HepG2 (cell line): Measurements from ENCODE around the gene KRT32. TPM values are rescaled to one million over a fixed set of nuclear protein-coding genes. Genes with fewer than 3 reads are reported as not detected.
"Not testable (repeated sequence)": the region's sequence is repeated elsewhere in the genome, so short reads cannot be mapped to it uniquely, and the experiment has no call there.

Experiments
- ATAC-seq: fragments of 200-7000 bp; cut with Tn5 transposase; 3 replicates; pipeline ENCODE4 v1.9.1; 2020; ENCODE audit warnings: mild to moderate bottlenecking, moderate library complexity
- BruUV-seq: library from RNA; stranded (reverse); fragments of 400-500 nt; replicated peaks from 2 replicates; lab custom pipeline; 2021; lab: Mats Ljungman, UMichigan
- CTCF ChIA-PET: fragments of 300-600 bp; formaldehyde crosslinking; extraction: SDS; loops from one replicate; lab custom pipeline; 2021; ENCODE audit warnings: low total read pairs, inconsistent platforms, low intra/inter-chr PET ratio; lab: Yijun Ruan, JAX
- POLR2A ChIA-PET: fragments of 350-600 bp; sonication (Branson Sonifier 250); formaldehyde crosslinking; loops from one replicate; lab custom pipeline; 2020; ENCODE audit warnings: antibody characterized with exemption, inconsistent platforms; lab: Yijun Ruan, JAX
- DNase-seq: peaks from one replicate; pipeline ENCODE4 v3.0.0-alpha.2; 2015; ENCODE audit warnings: low spot score
- FAIRE-seq: peaks from 3 replicates; lab custom pipeline; 2011; peaks lifted over from hg19 to GRCh38; lab: Jason Lieb, UNC
- H2AFZ ChIP-seq: one replicate; pipeline ENCODE4 v1.6.1; 2011; ENCODE audit warnings: low read length, inconsistent platforms
- H3K27ac ChIP-seq: fragments of 300-600 bp; 3 replicates; pipeline ENCODE4 v1.8.0; 2011; ENCODE audit warnings: mixed run types, mild to moderate bottlenecking, mixed read lengths, low read length, inconsistent platforms; ENCODE audit not compliant: insufficient read depth; ENCODE audit errors: extremely low read length
- H3K27me3 ChIP-seq, 2 experiments: fragments of 200-600 bp in 1 of 2; 2 replicates in 1 of 2; 3 replicates in 1 of 2; pipeline versions ENCODE4 v1.6.0 to v1.8.0; 2011; ENCODE audit warnings: low read length in 2 of 2, mild to moderate bottlenecking in 2 of 2, moderate library complexity in 2 of 2, inconsistent platforms in 1 of 2; ENCODE audit not compliant: insufficient read depth in 2 of 2, control insufficient read depth in 1 of 2
- H3K36me3 ChIP-seq, 2 experiments: fragments of 200-600 bp in 1 of 2; replicated peaks in 1 of 2; 2 replicates in 1 of 2; 3 replicates in 1 of 2; pipeline versions ENCODE4 v1.5.1 to v1.8.0; 2011; ENCODE audit warnings: low read length in 2 of 2, inconsistent platforms in 1 of 2; ENCODE audit not compliant: insufficient read depth in 2 of 2, control insufficient read depth in 1 of 2
- H3K4me1 ChIP-seq: 2 replicates; pipeline ENCODE4 v1.5.1; 2012; ENCODE audit warnings: low read length, inconsistent platforms; ENCODE audit not compliant: insufficient read depth
- H3K4me2 ChIP-seq: 2 replicates; pipeline ENCODE4 v1.6.0; 2011; ENCODE audit warnings: low read depth, low read length, inconsistent platforms
- H3K4me3 ChIP-seq, 3 experiments: fragments of 200-600 bp in 1 of 3; sonication (generic), shearing (Covaris generic) in 1 of 3; replicated peaks in 1 of 3; 2 replicates each; pipeline ENCODE4 v1.5.1; 2011 to 2016; ENCODE audit warnings: low read length in 3 of 3, inconsistent platforms in 2 of 3, low read depth in 2 of 3, mild to moderate bottlenecking in 2 of 3, control low read depth in 1 of 3, mixed read lengths in 1 of 3; ENCODE audit not compliant: insufficient read depth in 1 of 3
- H3K79me2 ChIP-seq: one replicate; pipeline ENCODE4 v1.6.1; 2011; ENCODE audit warnings: low read length, inconsistent platforms; ENCODE audit not compliant: insufficient read depth
- H3K9ac ChIP-seq: 2 replicates; pipeline ENCODE4 v1.6.0; 2011; ENCODE audit warnings: mild to moderate bottlenecking, low read depth, low read length, inconsistent platforms; ENCODE audit not compliant: insufficient read depth
- H3K9me3 ChIP-seq: 2 replicates; pipeline ENCODE4 v1.5.1; 2012; ENCODE audit warnings: mild to moderate bottlenecking, low read length
- H4K20me1 ChIP-seq: 2 replicates; pipeline ENCODE4 v1.6.0; 2011; ENCODE audit warnings: inconsistent platforms, mild to moderate bottlenecking, low read length, moderate library complexity; ENCODE audit not compliant: insufficient read depth
- ARNT ChIP-seq: fragments of 450-650 bp; IDR thresholded peaks from 2 replicates; pipeline ENCODE4 v1.6.1; 2017
- DNMT3B ChIP-seq: conservative IDR thresholded peaks from 2 replicates; pipeline ENCODE4 v1.6.1; 2016; ENCODE audit warnings: missing biosample characterization, control low read depth
- IKZF5 ChIP-seq: IDR thresholded peaks from 2 replicates; pipeline ENCODE4 v1.6.1; 2018; ENCODE audit warnings: missing genetic modification reagents, mild to moderate bottlenecking, missing compliant biosample characterization
- ISL2 ChIP-seq: sonication (generic); formaldehyde crosslinking; IDR thresholded peaks from 2 replicates; pipeline ENCODE4 v1.5.0; 2020; ENCODE audit warnings: missing genetic modification reagents
- KMT2A ChIP-seq: sonication (generic); formaldehyde crosslinking; IDR thresholded peaks from 2 replicates; pipeline ENCODE4 v1.4.0; 2020; ENCODE audit warnings: missing genetic modification reagents
- NAIF1 ChIP-seq: sonication (generic); formaldehyde crosslinking; IDR thresholded peaks from 2 replicates; pipeline ENCODE4 v1.5.0; 2020; ENCODE audit warnings: mild to moderate bottlenecking, missing genetic modification reagents, borderline replicate concordance
- SP1 ChIP-seq, 2 experiments: fragments of 450-650 bp in 1 of 2; sonication (generic) in 1 of 2; formaldehyde crosslinking in 1 of 2; IDR thresholded peaks; 2 replicates each; pipeline versions ENCODE4 v1.4.0 to v1.6.1; 2016 to 2020; ENCODE audit warnings: missing genetic modification reagents in 1 of 2
- THAP8 ChIP-seq: sonication (generic); formaldehyde crosslinking; IDR thresholded peaks from 2 replicates; pipeline ENCODE4 v1.5.1; 2020; ENCODE audit warnings: missing genetic modification reagents, mild to moderate bottlenecking, borderline replicate concordance
- ZBTB42 ChIP-seq: sonication (generic); formaldehyde crosslinking; IDR thresholded peaks from 2 replicates; pipeline ENCODE4 v1.5.0; 2020; ENCODE audit warnings: mild to moderate bottlenecking, missing genetic modification reagents
- ZNF253 ChIP-seq: sonication (generic); formaldehyde crosslinking; IDR thresholded peaks from 2 replicates; pipeline ENCODE4 v1.8.0; 2022; ENCODE audit warnings: mild to moderate bottlenecking, missing genetic modification reagents, borderline replicate concordance
- ZNF709 ChIP-seq: sonication (generic); formaldehyde crosslinking; IDR thresholded peaks from 2 replicates; pipeline ENCODE4 v1.5.0; 2020; ENCODE audit warnings: mild to moderate bottlenecking, missing genetic modification reagents
- ZNF747 ChIP-seq: sonication (generic); formaldehyde crosslinking; IDR thresholded peaks from 2 replicates; pipeline ENCODE4 v1.8.1; 2023; ENCODE audit warnings: missing genetic modification reagents, mild to moderate bottlenecking, borderline replicate concordance
- ZZZ3 ChIP-seq: sonication (generic); formaldehyde crosslinking; IDR thresholded peaks from 2 replicates; pipeline ENCODE4 v1.4.0; 2020; ENCODE audit warnings: missing genetic modification reagents, mild to moderate bottlenecking, borderline replicate concordance
- WGBS: methylation state at CpG from one replicate; pipeline ENCODE4 v1.1.6; 2017; ENCODE audit warnings: low lambda C conversion rate; 5-methylcytosine and 5-hydroxymethylcytosine counted together
- in situ Hi-C: cut with HindIII; loops from 2 replicates; pipeline ENCODE4 v1.10.0; 2017; ENCODE audit warnings: low pct_unique_long_range_greater_than_20kb; ENCODE audit not compliant: extremely low pct_ligation_motif_present
- intact Hi-C: fragments of 100-400 bp; cut with micrococcal nuclease; formaldehyde crosslinking; loops from one replicate; pipeline ENCODE4 v1.10.0; 2022; ENCODE audit not compliant: unreplicated experiment
- polyA plus RNA-seq, 8 experiments: library from polyadenylated mRNA; depleted of rRNA in 3 of 8; stranded (reverse) in 7 of 8; unstranded in 1 of 8; fragments of >200 nt; fragmentation: Illumina TruSeq in 4 of 8; extraction: Trizol in 4 of 8; gene quantifications; 2 replicates each; pipeline versions ENCODE4 v1.2.1 to v1.2.3, GENCODE V29; 2011 to 2016; ENCODE audit warnings: low read depth in 4 of 8, missing spikeins in 1 of 8, mixed read lengths in 1 of 8; ENCODE audit not compliant: insufficient read depth in 1 of 8
- total RNA-seq, 5 experiments: library from RNA; depleted of rRNA; stranded (reverse); fragments of >200 nt; fragmentation: Illumina TruSeq; extraction: Trizol; gene quantifications; 2 replicates each; pipeline ENCODE4 v1.2.3, GENCODE V29; 2016; ENCODE audit warnings: low read depth in 1 of 5
- TF ChIP-seq, protein P1 (sequence below): sonication (generic); formaldehyde crosslinking; IDR thresholded peaks from 2 replicates; pipeline ENCODE4 v1.9.0; 2021; ENCODE audit warnings: missing genetic modification reagents, borderline replicate concordance

Gene KRT32
- total and polyA plus RNA-seq, 2 of the 13 experiments (the other 11 are each of a cell fraction or from before 2014, with no cell fraction given) = not detected

- TF ChIP-seq KMT2A (CRISPR knock-in tag) = no peak
- no peak for TF ChIP-seq SP1 (IDR thresholded peaks at IDR 0.05)
- no peak for TF ChIP-seq SP1 (CRISPR knock-in tag; IDR thresholded peaks at IDR 0.05)
Measured at GRCh38 chr17:41433586-41433985, 33.6 kb downstream of the KRT32 start (continued).

DNA sequence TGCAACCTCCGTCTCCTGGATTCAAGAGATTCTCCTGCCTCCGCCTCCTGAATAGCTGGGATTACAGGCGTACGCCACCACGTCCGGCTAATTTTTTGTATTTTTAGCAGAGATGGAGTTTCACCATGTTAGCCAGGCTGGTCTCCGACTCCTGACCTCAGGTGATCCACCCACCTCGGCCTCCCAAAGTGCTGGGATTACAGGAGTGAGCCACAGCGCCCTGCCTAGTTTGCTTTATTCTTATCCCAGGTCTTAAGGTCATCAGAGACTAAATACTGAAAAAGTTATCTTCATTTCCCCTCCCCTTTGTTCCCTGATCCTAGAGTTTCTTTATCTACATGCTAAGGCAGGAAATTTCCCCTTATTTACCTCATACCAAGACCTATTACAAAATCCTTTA is 36.8 kb downstream of the KRT32 start:
- DNase-seq, intact Hi-C loops, H3K27me3 ChIP-seq, ATAC-seq, H3K27ac ChIP-seq, CTCF ChIA-PET, POLR2A ChIA-PET, H3K9ac ChIP-seq, H3K9me3 ChIP-seq, in situ Hi-C loops, H3K79me2 ChIP-seq, H3K4me2 ChIP-seq, H4K20me1 ChIP-seq, FAIRE-seq, H3K36me3 ChIP-seq, H3K4me3 ChIP-seq, H2AFZ ChIP-seq, BruUV-seq: not testable (repeated sequence)
- H3K4me1 ChIP-seq = peaks cover 15% of the 10 kb centered on the region; the same call in 1 of the 2 replicates
- 8% methylated on average over 9 of the region's 9 CpGs for WGBS

DNA sequence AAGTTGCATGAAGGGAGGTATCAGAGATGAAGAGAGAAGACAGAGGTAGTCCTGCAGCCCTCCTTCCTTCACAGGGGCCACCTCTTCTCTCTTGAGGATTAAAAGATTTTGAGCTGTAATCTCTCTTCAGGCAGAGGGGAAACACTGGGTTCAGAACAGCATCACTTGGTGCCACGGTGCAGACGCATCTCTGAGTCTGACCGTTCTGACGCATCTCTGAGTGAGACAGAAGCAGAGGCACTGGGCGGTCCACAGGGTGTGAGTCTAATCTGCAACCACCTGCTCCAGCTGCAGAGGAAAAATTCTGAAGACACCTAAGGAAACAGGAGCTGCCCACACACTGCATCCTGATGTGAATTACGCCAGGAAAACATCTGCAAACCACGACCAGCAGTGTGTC is 37.5 kb downstream of the KRT32 start:
- ChIA-PET CTCF (no interaction called here), POLR2A (no interaction called here)
- H3K9ac ChIP-seq = no peak overlapping the region
- no peak overlapping the region for H2AFZ ChIP-seq
- intact Hi-C loops (no loop called here), in situ Hi-C loops (no loop called here)
- DNase-seq (no peak), FAIRE-seq (no peak), ATAC-seq (no peak)
- no peaks in the 10 kb centered on the region for H3K79me2 ChIP-seq
- BruUV-seq = no TSS peak
- H4K20me1 ChIP-seq = no peaks in the 10 kb centered on the region
- 73% methylated on average over 7 of the region's 7 CpGs for WGBS
- H3K36me3 ChIP-seq = no peaks in the 10 kb centered on the region
- H3K4me2 ChIP-seq = no peak overlapping the region
- no peaks in the 10 kb centered on the region for H3K9me3 ChIP-seq
- H3K4me3 ChIP-seq = no peak overlapping the region
- H3K27ac ChIP-seq = no peak overlapping the region
- H3K4me1 ChIP-seq = peaks cover 22% of the 10 kb centered on the region; the same call in 1 of the 2 replicates
- H3K27me3 ChIP-seq = no peaks in the 10 kb centered on the region
- TF ChIP-seq IKZF5 (CRISPR knock-in tag) (no peak), DNMT3B (CRISPR knock-in tag) (no peak), THAP8 (CRISPR knock-in tag) (no peak), ZNF709 (CRISPR knock-in tag) (no peak), ARNT (no peak), ZZZ3 (CRISPR knock-in tag) (no peak), ZBTB42 (CRISPR knock-in tag) (no peak), NAIF1 (CRISPR knock-in tag) (no peak), ZNF253 (CRISPR knock-in tag) (no peak), ZNF747 (CRISPR knock-in tag) (no peak), ISL2 (no peak)
- TF ChIP-seq, protein P1, sequence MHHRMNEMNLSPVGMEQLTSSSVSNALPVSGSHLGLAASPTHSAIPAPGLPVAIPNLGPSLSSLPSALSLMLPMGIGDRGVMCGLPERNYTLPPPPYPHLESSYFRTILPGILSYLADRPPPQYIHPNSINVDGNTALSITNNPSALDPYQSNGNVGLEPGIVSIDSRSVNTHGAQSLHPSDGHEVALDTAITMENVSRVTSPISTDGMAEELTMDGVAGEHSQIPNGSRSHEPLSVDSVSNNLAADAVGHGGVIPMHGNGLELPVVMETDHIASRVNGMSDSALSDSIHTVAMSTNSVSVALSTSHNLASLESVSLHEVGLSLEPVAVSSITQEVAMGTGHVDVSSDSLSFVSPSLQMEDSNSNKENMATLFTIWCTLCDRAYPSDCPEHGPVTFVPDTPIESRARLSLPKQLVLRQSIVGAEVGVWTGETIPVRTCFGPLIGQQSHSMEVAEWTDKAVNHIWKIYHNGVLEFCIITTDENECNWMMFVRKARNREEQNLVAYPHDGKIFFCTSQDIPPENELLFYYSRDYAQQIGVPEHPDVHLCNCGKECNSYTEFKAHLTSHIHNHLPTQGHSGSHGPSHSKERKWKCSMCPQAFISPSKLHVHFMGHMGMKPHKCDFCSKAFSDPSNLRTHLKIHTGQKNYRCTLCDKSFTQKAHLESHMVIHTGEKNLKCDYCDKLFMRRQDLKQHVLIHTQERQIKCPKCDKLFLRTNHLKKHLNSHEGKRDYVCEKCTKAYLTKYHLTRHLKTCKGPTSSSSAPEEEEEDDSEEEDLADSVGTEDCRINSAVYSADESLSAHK (CRISPR knock-in tag) = no peak
